ENCODE measurements around the gene TRPM3.

The TRPM3 gene

GRCh38 chr9:70947086-70947485 lies 174.3 kb downstream of the TRPM3 start:
- DNase-seq (ENCODE audit: low read depth), result no peak

GRCh38 chr9:70945301-70945700 lies 176.1 kb downstream of the TRPM3 start:
- DNase-seq (ENCODE audit: low read depth), result no peak

GRCh38 chr9:70941191-70941590 lies 180.2 kb downstream of the TRPM3 start:
- DNase-seq (ENCODE audit: low read depth), result no peak

GRCh38 chr9:70940605-70941004 lies 180.8 kb downstream of the TRPM3 start:
- DNase-seq (ENCODE audit: low read depth), result no peak

- DNase-seq (ENCODE audit: low read depth), result no peak
Measured at GRCh38 chr9:70936536-70936935, 184.9 kb downstream of the TRPM3 start.

GRCh38 chr9:70935856-70936255 lies 185.6 kb downstream of the TRPM3 start:
- no peak for DNase-seq (ENCODE audit: low read depth)

GRCh38 chr9:70934642-70935041 lies 186.8 kb downstream of the TRPM3 start:
- no peak for DNase-seq (ENCODE audit: low read depth)

- DNase-seq (ENCODE audit: low read depth), result no peak
Measured at GRCh38 chr9:70933321-70933720, 188.1 kb downstream of the TRPM3 start.

GRCh38 chr9:70932097-70932496 lies 189.3 kb downstream of the TRPM3 start:
- DNase-seq (ENCODE audit: low read depth), result no peak

- DNase-seq (ENCODE audit: low read depth), result no peak
Measured at GRCh38 chr9:70927530-70927929, 193.9 kb downstream of the TRPM3 start.

GRCh38 chr9:70924895-70925547 lies 196.4 kb downstream of the TRPM3 start:
- DNase-seq (ENCODE audit: low read depth), result no peak

GRCh38 chr9:70924380-70924779 lies 197.0 kb downstream of the TRPM3 start:
- DNase-seq (ENCODE audit: low read depth), result no peak

- no peak for DNase-seq (ENCODE audit: low read depth)
Measured at GRCh38 chr9:70923961-70924360, 197.5 kb downstream of the TRPM3 start.

- DNase-seq (ENCODE audit: low read depth), result no peak
Measured at GRCh38 chr9:70921136-70921535, 200.3 kb downstream of the TRPM3 start.

- no peak for DNase-seq (ENCODE audit: low read depth)
Measured at GRCh38 chr9:70917277-70917676, 204.1 kb downstream of the TRPM3 start.

- DNase-seq (ENCODE audit: low read depth), result no peak
Measured at GRCh38 chr9:70911791-70912190, 209.6 kb downstream of the TRPM3 start.

- DNase-seq (ENCODE audit: low read depth), result no peak
Measured at GRCh38 chr9:70910598-70910997, 210.8 kb downstream of the TRPM3 start.

GRCh38 chr9:70902692-70903131 lies 218.7 kb downstream of the TRPM3 start:
- DNase-seq (ENCODE audit: low read depth), result no peak

GRCh38 chr9:70902171-70902570 lies 219.2 kb downstream of the TRPM3 start:
- no peak for DNase-seq (ENCODE audit: low read depth)

- DNase-seq (ENCODE audit: low read depth), result no peak
Measured at GRCh38 chr9:70901746-70902145, 219.7 kb downstream of the TRPM3 start.

GRCh38 chr9:70901013-70901412 lies 220.4 kb downstream of the TRPM3 start:
- no peak for DNase-seq (ENCODE audit: low read depth)

- no peak for DNase-seq (ENCODE audit: low read depth)
Measured at GRCh38 chr9:70893580-70894122, 227.8 kb downstream of the TRPM3 start.

- no peak for DNase-seq (ENCODE audit: low read depth)
Measured at GRCh38 chr9:70888471-70888870, 232.9 kb downstream of the TRPM3 start.

- no peak for DNase-seq (ENCODE audit: low read depth)
Measured at GRCh38 chr9:70887826-70888225, 233.6 kb downstream of the TRPM3 start.
